GM21390 (cell line): ENCODE data around the gene MAB21L2.
"Not testable (repeated sequence)": the region's sequence is repeated elsewhere in the genome, so short reads cannot be mapped to it uniquely, and the experiment has no call there.

ENCODE experiments used
- ATAC-seq: cut with Tn5 transposase; IDR thresholded peaks from one replicate; pipeline ENCODE4 v1.9.1; 2021; ENCODE audit not compliant: unreplicated experiment

MAB21L2 gene

DNA sequence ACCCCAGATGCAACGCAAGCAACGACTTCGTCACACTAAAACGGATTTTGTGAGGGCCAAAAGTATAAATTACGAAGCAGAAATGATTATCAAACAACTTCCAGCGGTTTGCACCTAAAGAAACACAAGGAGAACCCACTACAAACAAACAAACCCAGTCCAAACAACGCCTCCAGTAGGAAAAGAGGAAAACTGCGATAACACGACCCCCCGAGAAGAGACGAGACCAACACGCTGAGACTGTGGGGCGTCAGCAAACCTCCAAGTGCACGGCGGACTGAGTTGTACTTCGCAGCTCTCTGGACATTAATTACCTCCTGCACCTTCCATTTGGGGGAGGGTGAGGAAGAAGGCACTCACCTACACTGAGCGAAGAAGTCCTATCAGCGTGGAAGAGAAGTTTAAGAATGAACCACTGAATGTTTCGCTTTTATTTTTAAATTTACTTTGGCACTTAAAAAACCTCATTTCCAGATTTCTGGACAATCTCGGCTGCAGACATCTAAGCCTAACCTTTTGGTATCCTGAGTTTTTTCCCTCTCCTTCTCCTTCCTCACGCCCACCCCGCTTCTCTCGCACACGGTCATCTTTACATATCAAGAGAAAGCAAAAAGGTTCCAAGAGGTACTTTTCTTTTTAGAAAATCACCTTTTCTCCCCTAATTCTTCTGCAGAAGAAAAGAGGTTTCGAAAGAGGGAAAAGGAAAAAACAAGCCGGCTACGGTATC is at the start of gene MAB21L2:
Gene MAB21L2, plus strand, starts transcription at position 6 of the 727 bp plus-strand sequence. CDS start 879 bp downstream, outside the sequence.
- no peak for ATAC-seq

DNA sequence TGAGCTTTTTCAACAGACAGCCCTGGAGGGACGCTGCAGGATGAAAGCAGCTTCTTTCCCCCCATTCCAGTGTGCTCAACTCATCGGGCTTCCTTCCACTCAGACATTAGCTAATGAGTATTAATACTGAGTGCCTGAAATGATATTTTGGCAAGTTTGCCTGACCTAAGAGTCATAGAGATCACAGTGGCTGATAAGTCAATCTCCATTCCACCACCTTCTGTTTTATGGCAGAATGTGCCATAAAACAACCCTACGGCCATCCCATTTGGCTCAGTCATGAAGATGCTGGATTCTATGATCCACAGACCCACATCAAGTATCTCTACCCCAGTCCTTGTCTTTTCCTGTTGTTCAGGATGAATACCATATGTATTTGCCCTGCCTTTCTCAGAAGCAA is 48.3 kb upstream of the MAB21L2 start:
- no peak for ATAC-seq

DNA sequence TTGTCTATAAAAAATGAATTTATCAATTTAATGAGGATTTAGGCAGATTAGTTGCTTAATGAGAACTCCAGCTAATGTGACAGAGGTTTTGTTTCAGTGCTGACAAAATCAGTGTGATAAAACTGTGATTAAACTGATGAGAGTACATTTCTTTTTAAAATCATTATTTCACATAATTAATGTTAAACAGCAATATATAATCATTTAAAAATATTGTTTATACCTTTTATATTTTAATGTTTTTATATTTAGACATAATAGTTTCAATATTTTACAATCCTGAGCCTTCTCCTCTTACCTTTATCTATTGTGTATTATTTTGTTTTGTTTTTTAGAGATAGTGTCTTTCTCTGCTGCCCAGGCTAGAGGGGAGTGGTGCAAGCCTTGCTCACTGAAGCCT is 47.1 kb upstream of the MAB21L2 start:
- no peak for ATAC-seq

DNA sequence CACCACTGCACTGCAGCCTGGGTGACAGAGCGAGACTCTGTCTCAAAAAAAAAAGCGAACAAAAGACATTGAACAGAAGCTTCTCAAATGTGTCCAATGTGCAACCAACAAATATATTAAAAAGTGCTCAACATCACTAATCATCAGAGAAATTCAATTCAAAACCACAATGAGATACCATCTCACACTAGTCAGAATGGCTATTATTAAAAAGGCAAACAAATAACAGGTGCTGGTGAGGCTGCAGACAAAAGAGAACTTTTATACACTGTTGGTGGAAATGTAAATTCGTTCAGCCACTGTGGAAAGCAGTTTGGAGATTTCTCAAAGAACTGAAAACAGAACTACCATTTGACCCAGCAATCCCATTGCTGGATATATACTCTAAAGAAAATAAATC is 44.0 kb upstream of the MAB21L2 start:
- not testable (repeated sequence) for ATAC-seq

DNA sequence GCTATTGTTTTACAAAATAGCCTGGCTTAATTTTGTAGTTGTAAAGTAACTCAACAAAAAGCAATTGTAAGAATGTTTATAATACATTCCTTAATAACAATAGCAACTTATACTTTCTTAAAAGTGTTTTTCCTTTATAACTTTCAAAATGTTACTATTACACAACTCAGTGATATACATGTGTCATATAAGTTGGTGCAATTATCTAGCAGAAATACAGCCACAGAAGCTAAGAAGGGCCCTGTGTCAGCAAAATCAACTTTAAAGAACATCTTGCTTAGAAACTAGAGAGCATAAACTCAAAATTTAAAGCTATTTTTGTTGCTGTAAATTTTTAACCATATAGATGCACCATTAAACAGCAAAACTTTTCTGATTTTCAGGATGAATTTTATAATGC is 41.4 kb upstream of the MAB21L2 start:
- no peak for ATAC-seq

DNA sequence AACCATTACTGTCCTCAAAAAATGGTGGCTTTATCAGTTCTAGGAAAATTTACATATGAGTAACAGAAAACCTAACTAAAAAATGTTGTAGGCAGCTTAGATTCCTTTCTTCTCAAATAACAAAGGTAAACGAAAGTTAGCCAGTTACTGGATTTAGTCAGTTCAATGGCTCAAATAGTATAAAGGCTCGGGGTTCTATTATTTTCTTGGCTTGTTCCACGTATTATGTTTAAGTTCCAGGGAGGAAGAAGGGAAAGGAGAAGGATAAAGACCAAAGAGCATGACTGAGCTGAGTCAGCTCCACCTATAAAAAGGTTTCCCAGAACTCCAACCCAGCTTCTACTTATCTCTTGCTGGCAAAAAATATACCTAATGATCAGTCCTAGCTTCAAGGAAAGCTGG is 41.0 kb upstream of the MAB21L2 start:
- ATAC-seq, result no peak

DNA sequence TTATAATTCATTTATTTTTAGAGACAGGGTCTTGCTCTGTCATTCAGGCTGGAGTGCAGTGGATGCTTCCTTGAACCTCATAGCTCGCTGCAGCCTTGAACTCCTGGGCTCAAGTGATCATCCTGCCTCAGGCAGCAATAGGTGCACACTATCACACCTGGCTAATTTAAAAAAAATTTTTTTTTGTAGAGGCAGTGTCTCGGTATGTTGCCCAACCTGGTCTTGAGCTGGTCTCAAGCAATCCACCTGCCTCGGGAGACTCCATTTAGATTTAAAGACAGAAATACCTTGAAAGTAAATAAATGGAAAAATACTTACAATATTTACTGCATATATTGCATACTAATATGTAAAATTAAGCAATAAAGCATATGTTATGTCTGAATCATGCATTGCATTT is 40.3 kb upstream of the MAB21L2 start:
- no peak for ATAC-seq

DNA sequence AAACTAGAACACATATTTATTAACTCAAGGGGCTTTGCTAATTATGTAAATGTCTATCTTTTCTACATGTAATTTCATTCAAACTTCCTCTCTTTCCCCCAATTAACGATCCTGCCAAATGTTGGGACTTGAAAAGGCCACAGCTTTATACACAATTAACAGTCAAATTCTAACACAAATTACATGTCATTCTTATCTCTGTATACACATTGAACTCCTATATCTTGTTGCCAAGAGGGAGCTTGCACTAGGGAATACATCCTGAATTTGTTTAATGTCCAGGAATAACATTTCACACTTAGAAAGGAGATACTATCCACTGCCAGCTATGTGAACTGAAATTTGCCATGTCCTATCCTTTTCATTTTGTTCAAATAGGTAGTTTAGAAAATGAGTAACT is 38.9 kb upstream of the MAB21L2 start:
- no peak for ATAC-seq

DNA sequence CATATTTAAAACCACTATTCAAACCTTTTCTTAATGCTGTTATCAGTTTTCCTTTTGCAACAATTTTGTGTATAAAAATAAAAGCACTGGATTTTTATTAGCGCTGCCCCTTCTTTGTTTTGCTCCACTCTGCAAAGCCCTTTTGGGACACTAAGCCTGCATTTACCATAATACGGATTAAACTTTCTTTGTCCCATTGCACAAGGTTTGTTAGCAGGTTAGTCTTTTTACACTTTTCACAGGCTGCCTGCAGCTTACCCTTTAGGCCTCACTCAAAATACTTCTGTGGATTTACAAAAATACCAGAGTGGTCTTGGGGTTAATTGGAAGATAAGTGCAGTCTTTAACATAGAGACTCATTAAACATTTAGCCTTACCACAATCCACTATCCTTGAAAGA is 35.7 kb upstream of the MAB21L2 start:
- ATAC-seq, result no peak

DNA sequence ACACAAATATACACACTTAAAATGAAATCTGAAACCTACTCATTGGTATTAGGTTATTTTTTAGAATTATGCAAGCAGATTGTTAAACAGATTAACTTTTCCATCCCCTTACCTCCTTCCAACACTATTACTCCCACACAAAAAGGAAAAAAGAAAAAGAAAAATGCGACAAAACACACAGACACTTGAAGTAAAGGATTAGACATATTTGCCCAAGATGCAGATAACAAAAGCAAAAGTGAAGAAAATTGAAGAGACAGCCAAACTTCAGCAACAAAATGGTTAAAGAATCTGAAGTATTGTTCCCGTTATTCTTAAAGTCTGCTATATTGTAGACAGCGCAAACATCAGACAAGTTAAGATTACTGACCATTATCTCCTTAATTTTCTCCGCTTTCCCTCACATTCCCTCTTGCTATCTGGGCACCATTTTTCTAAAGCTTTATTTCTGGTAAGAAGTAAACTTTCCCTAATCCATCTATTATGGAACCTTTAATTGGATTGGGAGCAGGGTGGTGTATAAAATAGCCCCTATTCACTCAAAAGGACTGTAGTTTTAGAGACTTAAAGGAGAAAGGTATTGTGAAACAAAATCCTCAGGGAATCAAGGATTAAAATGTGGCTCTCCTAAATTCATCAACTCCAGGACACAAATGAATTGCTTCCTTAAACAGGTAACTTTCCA is 34.7 kb upstream of the MAB21L2 start:
- no peak for ATAC-seq

DNA sequence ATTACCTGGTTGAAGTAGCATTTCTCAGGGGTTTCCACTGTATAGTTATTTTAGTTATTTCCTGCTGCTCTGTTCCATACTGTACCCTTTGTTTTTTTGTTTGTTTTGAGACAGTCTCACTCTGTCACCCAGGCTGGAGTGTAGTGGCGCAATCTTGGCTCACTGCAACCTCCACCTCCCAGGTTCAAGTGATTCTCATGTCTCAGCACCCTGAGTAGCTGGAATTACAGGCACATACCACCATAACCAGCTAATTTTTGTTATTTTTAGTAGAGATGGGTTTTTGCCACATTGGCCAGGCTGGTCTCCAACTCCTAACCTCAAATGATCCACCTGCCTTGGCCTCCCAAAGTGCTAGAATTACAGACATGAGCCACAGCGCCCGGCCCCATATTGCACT is 24.1 kb upstream of the MAB21L2 start:
- not testable (repeated sequence) for ATAC-seq

DNA sequence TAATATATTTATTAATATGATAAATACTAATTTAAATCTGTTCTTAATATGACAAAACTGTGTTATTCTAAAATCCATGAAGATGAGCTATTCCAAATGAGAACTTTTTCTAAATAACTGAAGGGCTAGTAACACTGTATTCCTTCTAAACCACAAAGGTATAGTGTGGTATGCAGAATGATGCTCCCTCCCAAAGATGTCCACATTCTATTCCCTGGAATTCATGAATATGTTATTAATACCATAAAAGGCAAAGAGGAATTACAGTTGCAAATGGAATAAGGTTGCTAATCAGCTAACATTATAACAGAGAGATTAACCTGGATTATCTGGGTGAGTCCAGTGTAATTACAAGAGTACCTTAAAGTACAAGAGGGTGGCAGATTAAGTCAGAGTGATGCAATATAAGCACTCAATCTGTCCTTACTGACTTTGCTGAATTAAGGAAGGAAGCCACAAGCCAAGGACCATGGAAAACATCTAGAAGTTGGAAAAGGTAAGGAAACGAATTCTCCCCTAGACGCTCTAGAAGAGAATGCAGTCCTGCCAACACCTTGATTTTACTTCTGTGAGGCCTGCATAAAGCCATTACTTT is 20.7 kb upstream of the MAB21L2 start:
- no peak for ATAC-seq

DNA sequence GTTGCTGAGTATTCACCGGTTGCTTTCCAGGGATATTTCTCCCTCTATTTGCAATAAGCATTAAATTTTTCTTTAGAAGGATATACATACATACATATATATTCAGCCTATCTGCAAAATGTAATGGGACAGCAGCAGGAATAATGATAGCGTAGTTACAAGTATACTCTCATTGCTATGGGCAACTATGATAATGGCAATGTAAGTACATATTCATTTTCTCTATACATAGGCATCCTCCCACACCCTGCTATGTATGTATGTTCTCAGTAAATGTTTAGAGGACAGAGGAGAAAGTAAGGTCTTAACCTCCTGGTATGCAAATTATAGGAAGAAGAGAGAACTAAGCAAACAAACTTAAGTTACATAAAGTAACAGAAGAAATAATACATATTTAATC is 19.7 kb upstream of the MAB21L2 start:
- ATAC-seq, result no peak

DNA sequence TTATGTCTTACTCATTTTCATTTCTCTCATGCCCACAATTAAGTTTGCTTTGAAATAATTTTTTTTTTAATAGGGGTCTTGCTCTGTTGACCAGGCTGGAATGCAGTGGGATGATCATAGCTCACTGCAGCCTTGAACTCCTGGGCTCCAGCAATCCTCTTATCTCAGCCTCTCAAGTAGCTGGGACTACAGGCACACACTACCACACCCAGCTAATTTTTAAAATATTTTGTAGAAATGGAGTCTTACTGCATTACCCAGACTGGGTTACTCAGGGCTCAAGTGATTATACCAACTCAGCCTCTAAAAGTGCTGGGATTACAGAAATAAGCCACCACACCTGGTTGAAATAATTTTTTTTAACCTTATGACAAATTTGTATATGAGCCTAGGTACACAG is 19.2 kb upstream of the MAB21L2 start:
- ATAC-seq, result no peak

DNA sequence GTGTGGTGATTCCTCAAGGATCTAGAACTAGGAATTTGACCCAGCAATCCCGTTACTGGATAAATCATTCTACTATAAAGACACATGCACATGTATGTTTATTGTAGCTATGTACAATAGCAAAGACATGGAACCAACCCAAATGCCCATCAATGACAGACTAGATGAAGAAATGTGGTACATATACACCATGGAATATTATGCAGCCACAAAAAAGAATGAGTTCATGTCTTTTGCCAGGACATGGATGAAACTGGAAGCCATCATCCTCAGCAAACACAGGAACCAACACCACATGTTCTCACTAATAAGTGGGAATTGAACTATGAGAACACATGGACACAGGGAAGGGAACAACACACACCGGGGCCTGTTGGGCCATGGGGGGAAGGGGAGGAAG is 17.0 kb upstream of the MAB21L2 start:
- not testable (repeated sequence) for ATAC-seq

DNA sequence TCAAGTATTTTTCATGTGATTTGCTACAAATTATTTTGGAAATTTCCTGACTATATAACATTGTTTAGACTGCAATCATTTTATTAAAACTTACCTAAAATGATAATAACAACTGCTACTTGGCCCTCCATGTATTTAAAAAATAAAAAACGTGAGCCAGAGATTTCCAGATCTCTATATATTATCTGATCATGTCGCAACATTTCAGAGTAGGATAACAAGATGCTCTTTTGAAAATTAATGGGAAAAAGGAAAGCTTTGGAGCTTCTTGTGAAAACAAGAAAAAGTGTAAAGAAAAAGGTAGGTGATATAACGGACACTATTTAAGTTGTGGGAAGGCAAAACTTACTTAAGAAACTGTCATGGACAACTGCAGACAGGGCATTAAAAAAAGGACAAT is 14.9 kb upstream of the MAB21L2 start:
- no peak for ATAC-seq

DNA sequence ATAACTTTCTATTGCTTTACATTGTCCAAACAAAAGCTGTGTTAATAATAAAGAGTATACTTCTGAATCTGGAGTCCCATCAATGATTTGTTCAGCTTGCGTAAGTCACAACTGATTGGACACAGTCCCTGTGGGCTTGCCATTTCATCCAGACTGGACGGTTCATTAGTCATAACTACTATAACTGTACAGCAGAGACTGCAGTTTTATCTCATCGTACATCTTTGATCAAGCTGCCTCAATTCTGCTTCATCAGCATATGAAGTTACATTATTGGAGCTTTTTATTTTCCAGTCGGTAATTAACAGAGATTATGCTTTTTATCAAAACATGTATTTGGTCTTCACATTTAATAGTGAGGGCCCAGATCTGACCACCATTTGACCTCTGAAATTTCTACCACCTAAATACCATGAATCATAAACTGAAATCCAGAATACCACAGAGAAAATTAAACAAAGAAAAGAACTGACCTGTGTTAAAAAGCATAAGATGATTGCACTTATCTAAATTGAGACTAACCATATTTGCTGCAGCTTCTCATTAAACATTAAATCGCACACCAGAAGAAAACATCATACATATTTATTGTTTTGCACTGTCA is 12.5 kb upstream of the MAB21L2 start:
- ATAC-seq, result no peak

DNA sequence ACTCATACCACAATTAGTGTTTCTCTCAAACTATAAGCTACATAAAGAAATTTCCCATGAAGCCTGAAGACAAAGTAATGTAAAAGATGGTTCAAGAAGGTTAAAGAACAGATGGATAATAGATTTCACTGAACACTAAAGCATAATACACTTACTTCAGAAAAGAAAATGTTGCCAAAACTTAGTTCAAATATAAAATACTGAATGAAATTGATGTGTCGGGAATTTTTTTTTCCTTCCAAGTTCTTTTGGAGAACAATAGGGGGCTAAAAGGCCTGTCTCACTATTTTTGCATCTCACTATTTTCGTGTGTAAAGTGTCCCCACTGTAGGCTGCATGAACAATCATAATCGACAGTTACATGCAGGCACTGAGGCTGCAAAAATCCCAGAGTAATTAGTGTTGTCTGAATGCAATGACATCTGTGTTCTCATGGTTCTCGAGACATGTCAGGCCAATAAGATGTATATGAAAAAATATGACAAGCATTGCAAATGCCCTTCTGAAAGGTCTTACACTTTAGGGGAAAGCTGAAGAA is 11.9 kb upstream of the MAB21L2 start:
- no peak for ATAC-seq

DNA sequence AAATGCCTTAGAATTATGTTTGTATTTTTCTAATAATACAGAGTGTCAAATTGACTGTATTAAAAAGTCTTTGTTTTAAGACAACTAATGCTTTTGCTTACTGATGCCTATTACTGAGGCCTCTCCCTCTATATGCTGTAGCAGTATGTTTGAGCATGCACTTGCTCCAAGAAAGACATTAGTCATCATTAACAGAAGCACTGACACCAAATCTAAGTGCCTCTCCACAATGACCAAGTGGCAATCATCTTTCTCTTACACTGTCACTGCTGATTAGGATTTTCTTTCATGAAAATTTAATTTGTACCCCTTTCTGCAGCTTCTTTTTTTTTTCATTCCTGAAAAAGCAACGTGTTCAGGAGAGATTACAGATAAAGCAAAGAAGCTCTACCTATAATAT is 11.1 kb upstream of the MAB21L2 start:
- ATAC-seq, result no peak

DNA sequence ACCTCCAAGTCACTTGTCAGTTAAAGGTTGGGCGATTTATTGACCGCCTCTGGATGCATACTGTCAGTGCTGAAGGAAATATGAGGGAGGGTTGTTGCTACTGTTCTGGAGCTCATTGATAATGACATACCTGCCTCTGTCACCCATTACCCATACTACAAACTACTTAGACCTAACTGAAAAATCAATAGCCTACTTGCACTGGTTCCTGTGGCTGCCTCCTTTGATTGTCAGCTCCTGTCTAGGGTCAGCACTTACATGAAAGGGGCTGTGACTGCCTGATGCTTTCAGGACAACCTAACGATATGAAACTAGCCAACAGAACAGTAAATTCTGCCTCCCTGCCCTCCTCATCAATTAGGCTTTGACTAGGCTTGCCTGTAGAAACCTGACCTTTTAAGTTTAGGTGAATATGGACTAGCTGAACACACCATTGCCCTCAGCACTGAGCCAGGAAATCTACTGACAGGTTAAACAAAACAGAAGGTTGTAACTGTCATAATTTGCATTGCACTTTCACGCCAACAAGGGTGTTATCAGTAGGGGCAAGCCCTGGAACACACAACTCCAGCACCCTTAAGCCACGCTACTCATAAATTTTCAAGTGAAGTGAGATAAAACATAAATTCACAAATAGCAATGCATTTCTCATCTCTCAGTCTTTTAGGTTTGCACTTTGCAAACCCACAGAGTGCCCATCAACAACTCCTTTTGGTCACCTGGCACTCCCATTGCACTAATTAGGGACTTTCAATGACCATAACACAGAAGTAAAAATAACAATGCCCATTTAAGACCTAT is 9.0 kb upstream of the MAB21L2 start:
- ATAC-seq, result peak; percentile 68

DNA sequence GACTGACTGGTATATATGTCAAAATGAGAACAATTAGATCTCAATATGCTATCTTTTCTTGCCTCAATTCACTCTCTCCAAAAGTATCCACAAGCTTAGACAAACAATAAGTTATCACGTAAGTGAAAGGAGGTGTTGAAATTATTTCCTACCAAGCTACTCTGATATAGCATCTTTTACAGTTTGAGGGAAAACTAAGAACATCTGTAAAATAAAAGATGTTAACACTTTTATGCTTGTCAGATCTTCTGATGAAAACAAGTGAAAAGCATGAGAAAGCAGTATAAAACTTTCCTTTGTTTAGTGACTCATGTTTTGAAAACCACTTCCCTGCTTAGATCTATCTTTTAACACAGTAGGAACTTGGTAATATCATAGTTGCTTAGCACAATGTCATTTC is 8.4 kb upstream of the MAB21L2 start:
- no peak for ATAC-seq
